OCI-M2 (cell line): Measurements from ENCODE around the gene CRYBA2.
A peak's percentile ranks its signal among the peaks of the same experiment; 100 is the strongest.

Experiments
- DNase-seq: peaks from one replicate; lab custom pipeline; 2025; ENCODE audit not compliant: unreplicated experiment; lab: John Stamatoyannopoulos, UW

CRYBA2 gene, protein sequence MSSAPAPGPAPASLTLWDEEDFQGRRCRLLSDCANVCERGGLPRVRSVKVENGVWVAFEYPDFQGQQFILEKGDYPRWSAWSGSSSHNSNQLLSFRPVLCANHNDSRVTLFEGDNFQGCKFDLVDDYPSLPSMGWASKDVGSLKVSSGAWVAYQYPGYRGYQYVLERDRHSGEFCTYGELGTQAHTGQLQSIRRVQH

DNA sequence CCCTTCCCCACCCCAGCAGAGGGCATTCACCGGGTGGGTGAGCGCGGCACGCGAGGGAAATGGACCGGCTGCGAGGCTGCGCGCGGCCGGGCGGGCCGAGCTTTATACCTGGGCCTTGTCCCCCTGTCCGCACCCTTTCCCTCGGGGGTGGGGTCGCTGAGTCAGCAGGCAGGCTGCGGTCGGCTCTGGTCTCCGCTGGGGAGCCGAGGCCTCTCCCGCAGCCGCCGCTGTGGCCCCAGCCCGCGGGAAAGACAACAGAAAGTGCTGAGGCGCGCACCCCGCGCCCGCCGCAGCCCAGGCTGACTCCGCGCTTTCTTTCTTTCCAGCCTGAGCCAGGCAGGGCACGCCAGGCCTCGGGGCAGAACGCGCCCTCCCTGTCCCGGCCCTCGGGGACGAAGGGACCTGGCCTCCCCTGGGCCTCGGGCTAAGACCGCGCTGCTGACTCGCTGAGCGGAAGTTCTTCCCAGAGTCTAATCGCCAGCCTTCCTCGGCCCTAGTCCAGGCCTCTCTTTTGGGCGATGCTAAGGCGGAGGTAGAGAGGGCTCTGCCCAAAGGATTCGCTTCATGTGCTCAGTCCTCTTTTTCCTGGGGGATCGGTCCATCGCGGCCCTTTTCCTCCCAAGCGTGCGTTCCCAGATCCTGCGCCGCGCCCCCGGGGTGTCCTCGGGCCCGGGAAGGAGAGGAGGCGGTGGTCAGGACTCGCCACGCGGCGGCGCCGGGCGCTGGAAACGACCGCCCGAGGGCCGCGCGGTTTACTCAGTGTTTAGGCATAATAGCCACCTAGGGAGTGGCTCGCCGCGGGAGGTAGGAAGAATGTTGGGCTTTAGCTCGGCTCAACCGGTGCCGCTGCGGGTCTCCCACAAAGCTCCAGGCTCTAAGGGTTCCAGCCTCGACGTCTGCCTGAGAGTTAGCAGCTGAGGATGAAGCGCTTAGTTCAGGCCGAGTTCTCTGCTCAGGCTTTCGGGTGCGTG is at the start of gene CRYBA2:
Gene CRYBA2 (minus strand): TSS at position 78 of the 971 bp plus-strand sequence. CDS start 246 bp downstream, outside the sequence.
- no peak for DNase-seq

DNA sequence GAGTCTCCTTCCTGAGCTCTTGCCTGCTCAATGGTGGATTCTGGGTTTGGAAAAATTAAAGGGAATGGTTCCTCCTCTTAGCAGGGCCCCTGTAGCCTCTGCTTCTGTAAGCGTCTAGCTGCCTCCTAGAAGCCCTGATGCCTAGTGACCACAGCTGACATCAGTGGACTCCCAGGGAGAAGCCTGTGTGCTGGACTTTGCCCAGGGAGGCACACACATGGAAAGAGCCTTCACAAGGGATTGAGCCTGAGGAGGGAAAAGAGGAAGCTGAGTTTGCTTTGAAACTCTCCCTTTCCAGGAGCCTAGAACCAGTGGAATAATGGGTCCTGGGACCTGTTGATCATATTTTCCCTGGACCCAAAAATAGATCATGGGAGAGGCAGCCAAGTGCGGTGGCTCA is 49.5 kb upstream of the CRYBA2 start:
- DNase-seq: no peak

GRCh38 chr2:219042157-219042556 is 48.9 kb upstream of the CRYBA2 start:
- DNase-seq: no peak

DNA sequence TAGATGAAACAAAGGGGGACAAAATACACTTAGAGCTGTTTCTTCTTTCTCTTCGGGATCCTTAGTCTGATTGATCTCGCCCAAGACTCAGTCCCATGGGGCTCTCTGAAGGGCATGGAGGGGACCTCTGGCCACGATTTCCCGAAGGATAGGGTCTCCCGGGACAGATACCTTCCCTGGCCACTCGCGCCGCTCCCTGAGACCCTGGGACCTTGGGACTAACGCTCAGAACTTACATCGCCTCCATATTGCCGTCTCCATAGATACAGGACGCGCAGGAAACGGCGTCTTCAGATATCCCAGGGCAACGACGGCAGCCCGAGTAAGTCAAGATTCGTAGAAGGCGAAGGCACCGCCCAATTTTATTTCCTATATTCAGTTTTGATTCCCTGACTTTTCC is 48.0 kb upstream of the CRYBA2 start, which contains the start of gene CFAP65:
Gene CFAP65 (minus strand): TSS at position 265 of the 400 bp plus-strand sequence. CDS start 2,468 bp downstream, outside the sequence.
- DNase-seq: peak; percentile 12

DNA sequence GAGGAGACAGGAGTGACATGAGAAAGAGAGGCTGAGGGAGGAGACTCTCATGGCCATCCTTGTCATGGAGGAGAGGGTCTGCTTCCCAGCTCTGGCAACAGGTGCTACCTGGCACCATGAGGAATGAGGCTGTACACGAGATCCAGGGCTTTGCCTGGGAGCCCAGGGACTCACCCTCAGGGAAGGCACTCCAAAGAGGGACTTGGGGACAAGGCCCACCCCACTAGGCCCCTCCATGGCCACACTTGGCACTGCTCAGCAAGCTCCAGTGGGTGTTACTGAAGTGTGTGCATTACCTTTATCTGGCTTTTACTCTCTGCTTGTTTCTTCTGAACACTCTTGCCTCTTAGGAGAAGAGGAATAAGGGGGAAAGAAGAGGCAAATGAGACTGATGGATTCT is 45.4 kb upstream of the CRYBA2 start:
- no peak for DNase-seq

DNA sequence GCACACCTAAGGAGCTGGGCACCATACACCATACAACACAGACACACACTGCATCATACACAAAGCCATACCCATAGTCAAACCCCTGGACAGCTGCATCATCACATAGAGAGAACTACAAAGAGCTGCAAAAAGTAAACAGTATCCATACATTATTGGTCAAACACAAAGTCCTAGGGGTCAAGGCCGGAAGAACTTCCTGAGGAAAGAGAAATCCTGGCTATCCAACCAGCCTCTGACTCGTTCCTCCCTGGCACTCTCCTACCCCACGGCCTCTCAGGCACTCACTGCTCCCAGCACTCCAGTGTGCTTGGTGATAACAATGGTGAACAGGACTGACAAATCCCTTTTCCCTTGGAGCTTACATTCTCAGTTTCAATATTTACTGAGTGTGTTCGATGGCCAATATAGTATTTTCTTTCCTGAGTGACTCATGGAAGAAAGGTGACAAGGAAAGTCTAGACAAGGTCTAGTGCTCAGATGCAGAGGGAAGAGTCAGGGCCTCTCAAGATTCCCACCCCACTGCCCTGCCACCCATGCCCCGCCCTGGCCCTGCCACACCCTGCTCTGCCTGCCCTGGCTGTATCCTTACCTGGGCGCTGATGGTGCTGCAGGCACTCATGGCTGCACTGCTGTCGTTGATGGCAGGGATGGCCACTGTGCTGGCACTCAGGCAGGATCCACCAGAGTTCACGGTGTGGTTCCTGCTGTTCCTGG is 44.7 kb upstream of the CRYBA2 start:
- DNase-seq: no peak

DNA sequence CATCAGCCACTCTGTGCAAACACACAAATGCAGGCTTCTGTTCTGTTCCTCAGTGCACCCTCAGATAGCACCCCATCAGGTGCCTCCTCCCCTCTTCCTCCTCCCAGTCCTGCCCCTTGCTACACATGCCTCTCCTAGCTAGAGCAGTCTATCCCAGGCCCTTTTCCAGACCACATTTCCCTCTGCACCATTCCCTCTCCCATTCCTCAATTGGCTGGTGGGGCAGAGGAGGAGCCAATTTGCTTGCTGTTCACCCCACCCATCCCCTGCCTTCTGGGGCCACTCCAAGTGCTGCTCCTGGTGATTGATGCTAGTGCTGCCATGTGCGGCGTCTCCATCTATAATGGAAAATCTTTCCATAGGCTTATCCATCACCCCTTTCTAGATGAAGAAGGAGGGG is 42.7 kb upstream of the CRYBA2 start:
- no peak for DNase-seq

DNA sequence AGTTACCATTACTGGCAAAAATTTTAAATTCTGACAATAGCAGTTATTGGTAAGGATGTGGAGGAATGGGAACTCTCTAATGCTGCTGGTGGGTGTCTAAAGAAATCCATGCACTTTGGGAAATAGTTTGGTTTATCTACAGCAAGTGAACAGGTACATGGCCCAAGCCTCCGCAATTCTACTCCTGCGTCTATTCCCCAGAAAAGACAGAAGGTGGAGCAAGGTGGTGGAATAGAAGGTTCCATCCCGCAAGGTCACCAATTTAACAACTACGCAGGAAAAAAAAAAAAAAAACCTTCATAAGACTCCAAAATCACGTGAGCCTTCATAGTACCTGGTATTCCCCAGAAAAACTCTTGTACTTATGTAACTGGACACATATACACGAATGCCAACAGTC is 41.6 kb upstream of the CRYBA2 start:
- DNase-seq: no peak

GRCh38 chr2:219032051-219032745 is 39.0 kb upstream of the CRYBA2 start:
- DNase-seq: no peak

DNA sequence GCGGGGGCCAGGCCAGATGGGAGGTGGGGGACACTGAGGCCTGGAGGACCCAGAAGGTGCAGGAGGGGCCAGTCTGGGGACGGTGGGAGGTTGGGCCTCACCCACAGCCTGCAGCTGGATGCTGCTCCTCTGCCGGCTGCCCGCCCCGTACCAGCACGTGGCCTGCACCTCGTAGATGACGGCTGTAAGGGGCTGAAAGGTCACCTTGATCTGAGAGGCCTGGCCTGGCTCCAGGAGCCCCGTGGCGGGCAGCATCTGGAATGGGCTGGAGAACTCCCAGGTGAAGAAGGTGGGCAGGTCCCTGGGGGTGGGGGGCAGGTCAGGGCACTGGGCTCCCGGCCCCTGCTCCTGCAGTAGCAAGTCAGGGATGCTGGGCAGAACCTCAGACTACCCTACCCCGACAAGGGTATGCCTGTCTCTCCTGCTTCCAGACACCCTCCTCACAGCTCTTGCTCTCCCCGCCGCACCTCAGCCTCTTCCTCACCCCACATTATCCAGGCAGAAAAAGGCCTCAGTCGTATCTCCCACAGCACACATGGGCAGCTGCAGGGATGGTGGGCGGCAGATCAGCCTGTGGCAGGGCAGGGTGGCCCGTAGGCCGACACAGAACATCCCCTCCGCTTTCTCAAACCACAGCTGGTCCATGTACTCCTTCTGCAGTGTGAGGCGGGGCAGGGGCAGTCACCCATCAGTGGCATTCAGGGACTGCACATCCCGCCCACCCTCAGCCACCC is 38.0 kb upstream of the CRYBA2 start:
- DNase-seq: no peak

DNA sequence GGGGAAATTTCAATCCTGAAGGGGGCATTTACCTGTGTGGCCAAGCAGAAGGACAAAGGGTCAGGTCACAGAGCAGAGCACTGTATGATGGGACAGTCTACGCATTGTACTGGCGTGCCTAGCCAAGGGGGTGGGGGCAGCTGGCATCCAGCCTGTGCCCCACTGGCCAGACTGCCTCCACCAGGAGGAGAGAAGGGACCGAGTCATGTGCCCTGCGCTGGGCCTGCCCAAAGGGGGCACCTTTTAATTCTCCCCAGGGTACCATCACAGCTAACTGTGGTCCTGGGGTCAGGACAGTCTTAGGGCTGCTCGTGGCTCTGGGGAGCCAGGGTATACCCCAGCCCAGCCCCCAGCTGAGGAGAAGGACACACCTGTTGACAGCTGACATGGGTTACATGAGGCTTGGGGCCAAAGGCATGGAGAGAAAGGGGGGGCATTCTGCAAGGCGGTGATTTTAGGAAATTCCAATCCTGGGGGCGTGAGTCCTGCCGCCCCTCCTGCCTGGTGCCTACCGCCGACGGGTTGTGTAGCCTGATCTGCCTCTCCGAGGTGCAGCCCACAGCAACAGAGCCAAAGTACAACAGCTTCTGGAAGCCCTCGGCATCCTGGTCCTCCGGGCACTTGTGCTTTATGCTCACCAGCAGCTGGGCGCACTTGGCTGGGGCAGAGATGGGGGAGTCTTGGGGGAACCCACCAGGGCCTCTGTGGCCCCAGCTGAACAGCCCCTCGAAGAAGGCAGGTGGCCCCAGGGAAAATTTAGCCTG is 37.1 kb upstream of the CRYBA2 start:
- DNase-seq: no peak

- DNase-seq: peak; percentile 8
Observed at GRCh38 chr2:219029829-219030165, 36.6 kb upstream of the CRYBA2 start.

- no peak for DNase-seq
Observed at GRCh38 chr2:219028996-219029828, 36.0 kb upstream of the CRYBA2 start.

DNA sequence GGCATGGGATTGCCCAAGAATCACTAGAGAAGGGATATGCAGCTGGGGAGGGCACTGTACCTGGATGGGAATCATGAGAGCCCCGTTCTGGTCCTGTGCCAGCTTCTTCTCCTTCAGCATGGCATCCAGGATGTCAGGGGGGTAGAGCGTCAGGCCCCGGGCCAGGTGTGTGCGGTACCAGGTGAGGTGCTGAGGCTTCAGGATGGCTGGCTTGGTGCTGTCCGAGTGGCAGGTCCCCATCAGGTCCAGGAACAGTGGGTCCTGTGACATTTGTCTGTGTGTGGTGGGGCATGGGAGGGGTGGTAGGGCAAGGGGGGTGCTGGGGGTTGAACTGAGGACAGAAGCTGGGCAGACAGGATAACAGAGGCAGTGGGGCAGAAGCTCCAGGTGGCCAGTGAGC is 34.9 kb upstream of the CRYBA2 start:
- DNase-seq: no peak

DNA sequence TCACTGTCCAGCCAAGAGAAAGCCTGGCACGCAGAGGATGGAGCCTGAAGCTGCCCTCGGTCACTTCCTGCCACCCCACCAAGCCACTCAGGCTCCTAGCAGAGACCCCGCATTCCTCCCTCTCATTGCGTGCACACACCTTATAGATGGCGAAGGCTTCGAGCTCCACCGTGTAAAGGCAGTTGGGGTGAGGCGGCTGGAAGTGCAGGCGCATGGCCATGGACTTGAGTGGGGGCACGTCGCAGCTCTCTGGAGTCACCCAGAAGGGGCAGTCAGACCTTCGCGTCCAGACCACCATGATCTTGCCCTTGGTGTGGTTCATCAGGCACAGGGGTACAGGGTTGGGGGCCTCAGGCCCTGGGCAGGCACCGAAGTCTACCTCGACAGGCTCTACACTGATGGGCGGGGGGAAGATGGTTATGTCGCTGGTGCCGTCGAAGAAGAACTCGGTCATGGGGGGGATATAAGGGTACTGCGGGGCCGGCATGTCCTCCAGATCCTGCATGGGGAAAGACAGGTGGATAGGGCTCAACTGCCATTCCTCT is 34.4 kb upstream of the CRYBA2 start:
- no peak for DNase-seq

DNA sequence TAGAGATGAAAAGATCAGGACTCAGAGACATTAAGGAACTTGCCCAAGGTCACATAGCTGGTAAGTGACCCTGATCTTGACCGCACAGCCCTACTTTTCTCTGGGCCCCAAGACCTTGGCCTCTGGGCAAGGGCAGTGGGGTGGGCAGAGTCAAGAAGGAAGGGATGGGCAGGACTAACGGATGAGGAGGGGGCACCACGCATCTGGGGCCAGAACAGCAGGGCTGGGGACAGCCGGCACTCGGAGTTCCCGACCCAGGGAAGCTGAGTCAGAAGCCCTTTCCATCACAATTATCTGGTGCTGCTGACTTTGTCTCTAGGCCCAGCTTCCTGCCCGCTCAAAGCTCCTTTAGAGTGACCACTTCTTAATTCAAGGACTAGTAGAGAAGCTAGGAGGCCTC is 33.7 kb upstream of the CRYBA2 start:
- DNase-seq: no peak

- no peak for DNase-seq
Observed at GRCh38 chr2:219025637-219026585, 32.7 kb upstream of the CRYBA2 start.
